ENCODE measurements around the gene TARP.

TARP gene

GRCh38 chr7:38294926-38295325, 21.5 kb upstream of the TARP start:
- DNase-seq = no peak
- Histone ChIP-seq H3K9me2 (replicated peaks; ENCODE audit: insufficient read depth, low read length) (no peaks in the 10 kb centered on the region), H3K9me3 (ENCODE audit: low read length) (no peaks in the 10 kb centered on the region), H3K27ac (ENCODE audit: low read length) (no peak overlapping the region), H4K20me1 (ENCODE audit: insufficient read depth, low read depth, low read length) (no peaks in the 10 kb centered on the region), H2AFZ (ENCODE audit: low read length) (no peak overlapping the region), H3K27me3 (ENCODE audit: low read length) (no peaks in the 10 kb centered on the region), H3K36me3 (ENCODE audit: insufficient read depth, low read length) (no peaks in the 10 kb centered on the region), H3K4me3 (ENCODE audit: low read length) (no peak overlapping the region), H3K9ac (ENCODE audit: low read length) (no peak overlapping the region), H3K4me2 (ENCODE audit: low read depth, low read length, poor library complexity, severe bottlenecking) (no peak overlapping the region), H3K4me1 (ENCODE audit: low read length) (no peaks in the 10 kb centered on the region), H3K79me2 (ENCODE audit: low read length) (no peaks in the 10 kb centered on the region)

- no peaks in the 10 kb centered on the region for H3K36me3 ChIP-seq (ENCODE audit: insufficient read depth, low read length)
- H4K20me1 ChIP-seq (ENCODE audit: insufficient read depth, low read depth, low read length) = no peaks in the 10 kb centered on the region
- H3K4me2 ChIP-seq (ENCODE audit: low read depth, low read length, poor library complexity, severe bottlenecking) = no peak overlapping the region
- no peaks in the 10 kb centered on the region for H3K79me2 ChIP-seq (ENCODE audit: low read length)
- H3K27me3 ChIP-seq (ENCODE audit: low read length) = no peaks in the 10 kb centered on the region
- no peaks in the 10 kb centered on the region for H3K9me2 ChIP-seq (replicated peaks; ENCODE audit: insufficient read depth, low read length)
- no peak overlapping the region for H3K4me3 ChIP-seq (ENCODE audit: low read length)
- peak; percentile 23 for DNase-seq
- H3K27ac ChIP-seq (ENCODE audit: low read length) = no peak overlapping the region
- H3K9ac ChIP-seq (ENCODE audit: low read length) = no peak overlapping the region
- no peak overlapping the region for H2AFZ ChIP-seq (ENCODE audit: low read length)
- H3K9me3 ChIP-seq (ENCODE audit: low read length) = no peaks in the 10 kb centered on the region
- H3K4me1 ChIP-seq (ENCODE audit: low read length) = no peaks in the 10 kb centered on the region
Measured at GRCh38 chr7:38292442-38292841, 19.0 kb upstream of the TARP start.

DNA sequence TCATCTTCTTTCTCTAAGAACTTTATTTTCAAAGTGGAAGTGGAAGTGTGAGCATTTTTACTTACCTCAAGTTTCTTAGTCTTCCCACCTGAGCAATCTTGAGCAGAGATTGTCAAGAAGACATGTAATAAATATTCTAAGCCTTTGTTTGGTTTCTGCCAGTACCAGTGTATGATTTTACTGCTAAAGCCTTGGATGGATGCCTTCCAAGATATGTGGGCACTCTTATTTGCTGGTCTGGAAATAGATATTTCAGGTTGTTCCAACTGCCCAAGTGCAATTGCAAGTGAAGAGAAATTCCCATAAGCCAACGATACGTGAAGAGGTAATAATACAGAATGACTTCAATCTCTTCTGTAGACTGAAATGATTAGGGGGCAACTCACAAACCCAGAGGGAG, 18.2 kb upstream of the TARP start:
- H2AFZ ChIP-seq (ENCODE audit: low read length) = no peak overlapping the region
- no peaks in the 10 kb centered on the region for H3K4me1 ChIP-seq (ENCODE audit: low read length)
- no peak for DNase-seq
- no peaks in the 10 kb centered on the region for H3K9me3 ChIP-seq (ENCODE audit: low read length)
- no peaks in the 10 kb centered on the region for H3K9me2 ChIP-seq (replicated peaks; ENCODE audit: insufficient read depth, low read length)
- H3K79me2 ChIP-seq (ENCODE audit: low read length) = no peaks in the 10 kb centered on the region
- H3K4me3 ChIP-seq (ENCODE audit: low read length) = no peak overlapping the region
- H3K4me2 ChIP-seq (ENCODE audit: low read depth, low read length, poor library complexity, severe bottlenecking) = no peak overlapping the region
- no peaks in the 10 kb centered on the region for H4K20me1 ChIP-seq (ENCODE audit: insufficient read depth, low read depth, low read length)
- H3K27me3 ChIP-seq (ENCODE audit: low read length) = no peaks in the 10 kb centered on the region
- no peak overlapping the region for H3K9ac ChIP-seq (ENCODE audit: low read length)
- no peak overlapping the region for H3K27ac ChIP-seq (ENCODE audit: low read length)
- H3K36me3 ChIP-seq (ENCODE audit: insufficient read depth, low read length) = no peaks in the 10 kb centered on the region

- H3K27ac ChIP-seq (ENCODE audit: low read length) = no peak overlapping the region
- no peak overlapping the region for H2AFZ ChIP-seq (ENCODE audit: low read length)
- H4K20me1 ChIP-seq (ENCODE audit: insufficient read depth, low read depth, low read length) = no peaks in the 10 kb centered on the region
- H3K9me3 ChIP-seq (ENCODE audit: low read length) = no peaks in the 10 kb centered on the region
- H3K79me2 ChIP-seq (ENCODE audit: low read length) = no peaks in the 10 kb centered on the region
- no peak overlapping the region for H3K4me2 ChIP-seq (ENCODE audit: low read depth, low read length, poor library complexity, severe bottlenecking)
- no peaks in the 10 kb centered on the region for H3K27me3 ChIP-seq (ENCODE audit: low read length)
- H3K9me2 ChIP-seq (replicated peaks; ENCODE audit: insufficient read depth, low read length) = no peaks in the 10 kb centered on the region
- no peaks in the 10 kb centered on the region for H3K36me3 ChIP-seq (ENCODE audit: insufficient read depth, low read length)
- peak; percentile 42 for DNase-seq
- H3K9ac ChIP-seq (ENCODE audit: low read length) = no peak overlapping the region
- H3K4me1 ChIP-seq (ENCODE audit: low read length) = no peaks in the 10 kb centered on the region
- no peak overlapping the region for H3K4me3 ChIP-seq (ENCODE audit: low read length)
Measured at GRCh38 chr7:38291117-38291647, 17.7 kb upstream of the TARP start.

- Histone ChIP-seq H3K27me3 (ENCODE audit: low read length) (no peaks in the 10 kb centered on the region; the same call in 1 of the 2 replicates), H3K9ac (ENCODE audit: low read length) (no peak overlapping the region), H3K79me2 (ENCODE audit: low read length) (no peaks in the 10 kb centered on the region), H3K9me2 (replicated peaks; ENCODE audit: insufficient read depth, low read length) (no peaks in the 10 kb centered on the region), H4K20me1 (ENCODE audit: insufficient read depth, low read depth, low read length) (no peaks in the 10 kb centered on the region), H3K36me3 (ENCODE audit: insufficient read depth, low read length) (no peaks in the 10 kb centered on the region), H3K27ac (ENCODE audit: low read length) (no peak overlapping the region), H2AFZ (ENCODE audit: low read length) (no peak overlapping the region), H3K4me3 (ENCODE audit: low read length) (no peak overlapping the region), H3K9me3 (ENCODE audit: low read length) (no peaks in the 10 kb centered on the region), H3K4me2 (ENCODE audit: low read depth, low read length, poor library complexity, severe bottlenecking) (no peak overlapping the region), H3K4me1 (ENCODE audit: low read length) (no peaks in the 10 kb centered on the region)
- DNase-seq = no peak
Measured at GRCh38 chr7:38284553-38284952, 11.1 kb upstream of the TARP start.

DNA sequence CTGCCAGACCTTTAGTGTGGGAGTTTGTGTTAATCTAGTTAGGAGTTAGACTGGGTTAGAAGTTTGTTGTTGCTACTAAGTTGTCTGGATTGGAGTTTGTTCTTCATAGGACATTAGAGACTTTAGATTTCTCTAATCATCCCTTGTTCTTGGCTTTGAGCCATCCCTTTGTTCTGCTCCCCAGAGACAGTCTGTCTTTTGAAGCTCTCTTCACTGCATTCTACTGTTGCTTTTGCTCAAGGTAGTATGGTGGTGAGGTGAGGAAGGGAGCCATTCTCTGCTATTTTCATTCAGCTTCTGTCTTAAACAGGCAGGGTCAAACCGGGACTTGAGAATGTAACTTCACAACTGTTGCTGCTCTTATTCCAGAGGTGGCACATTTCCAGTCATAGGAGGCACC, 10.4 kb upstream of the TARP start:
- H4K20me1 ChIP-seq (ENCODE audit: insufficient read depth, low read depth, low read length) = no peaks in the 10 kb centered on the region
- no peaks in the 10 kb centered on the region for H3K79me2 ChIP-seq (ENCODE audit: low read length)
- H2AFZ ChIP-seq (ENCODE audit: low read length) = no peak overlapping the region
- H3K9me3 ChIP-seq (ENCODE audit: low read length) = no peaks in the 10 kb centered on the region
- H3K27me3 ChIP-seq (ENCODE audit: low read length) = no peaks in the 10 kb centered on the region; the same call in 1 of the 2 replicates
- no peaks in the 10 kb centered on the region for H3K4me1 ChIP-seq (ENCODE audit: low read length)
- H3K27ac ChIP-seq (ENCODE audit: low read length) = no peak overlapping the region
- no peaks in the 10 kb centered on the region for H3K9me2 ChIP-seq (replicated peaks; ENCODE audit: insufficient read depth, low read length)
- no peak overlapping the region for H3K9ac ChIP-seq (ENCODE audit: low read length)
- no peak overlapping the region for H3K4me3 ChIP-seq (ENCODE audit: low read length)
- H3K4me2 ChIP-seq (ENCODE audit: low read depth, low read length, poor library complexity, severe bottlenecking) = no peak overlapping the region
- DNase-seq = no peak
- H3K36me3 ChIP-seq (ENCODE audit: insufficient read depth, low read length) = no peaks in the 10 kb centered on the region

DNA sequence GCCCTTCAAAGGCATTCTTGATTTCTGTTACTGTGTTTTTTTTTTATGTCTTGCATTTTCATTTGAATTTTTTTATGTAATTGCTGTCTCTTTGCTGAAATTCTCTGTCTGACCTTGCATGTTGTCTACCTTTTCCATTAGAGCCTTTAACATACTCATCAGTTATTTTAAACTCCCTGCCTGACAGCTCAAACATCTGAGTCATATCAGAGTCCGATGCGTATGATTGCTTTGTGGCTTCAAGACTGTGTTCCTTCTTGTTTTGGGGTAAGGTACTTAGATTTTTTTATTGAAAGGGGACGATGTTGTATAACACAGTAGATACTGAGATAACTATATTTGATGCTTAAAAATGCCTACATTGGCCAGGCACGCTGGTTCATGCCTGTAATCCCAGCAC, 9.7 kb upstream of the TARP start:
- Histone ChIP-seq H3K27me3 (ENCODE audit: low read length) (no peaks in the 10 kb centered on the region; the same call in 1 of the 2 replicates), H2AFZ (ENCODE audit: low read length) (no peak overlapping the region), H3K36me3 (ENCODE audit: insufficient read depth, low read length) (no peaks in the 10 kb centered on the region), H3K9ac (ENCODE audit: low read length) (no peak overlapping the region), H3K9me2 (replicated peaks; ENCODE audit: insufficient read depth, low read length) (no peaks in the 10 kb centered on the region), H3K79me2 (ENCODE audit: low read length) (no peaks in the 10 kb centered on the region), H3K4me1 (ENCODE audit: low read length) (no peaks in the 10 kb centered on the region), H3K27ac (ENCODE audit: low read length) (no peak overlapping the region), H3K4me3 (ENCODE audit: low read length) (no peak overlapping the region), H3K9me3 (ENCODE audit: low read length) (no peaks in the 10 kb centered on the region), H4K20me1 (ENCODE audit: insufficient read depth, low read depth, low read length) (no peaks in the 10 kb centered on the region), H3K4me2 (ENCODE audit: low read depth, low read length, poor library complexity, severe bottlenecking) (no peak overlapping the region)
- no peak for DNase-seq

DNA sequence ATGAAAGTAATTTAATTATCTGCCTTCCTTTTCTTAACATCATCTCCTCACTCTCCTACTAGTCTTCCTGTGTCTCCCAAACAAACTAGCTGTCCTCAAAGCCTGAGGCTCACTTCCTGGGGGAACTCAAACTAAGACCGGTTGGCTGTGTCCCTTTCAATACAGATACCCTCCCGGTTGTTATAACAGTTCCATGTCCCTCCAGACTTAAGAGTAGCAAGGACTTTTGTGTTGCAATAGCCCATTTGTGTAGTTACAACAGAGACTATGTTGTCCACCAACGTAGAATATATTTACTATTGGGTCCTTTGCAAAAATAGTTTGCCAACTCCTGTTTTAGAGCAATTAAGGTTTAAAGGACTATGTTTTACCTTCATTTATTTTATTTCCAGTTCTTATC, 8.6 kb upstream of the TARP start:
- no peaks in the 10 kb centered on the region; the same call in 1 of the 2 replicates for H3K27me3 ChIP-seq (ENCODE audit: low read length)
- H3K27ac ChIP-seq (ENCODE audit: low read length) = no peak overlapping the region
- no peak overlapping the region for H3K9ac ChIP-seq (ENCODE audit: low read length)
- H3K9me2 ChIP-seq (replicated peaks; ENCODE audit: insufficient read depth, low read length) = no peaks in the 10 kb centered on the region
- no peaks in the 10 kb centered on the region for H3K36me3 ChIP-seq (ENCODE audit: insufficient read depth, low read length)
- DNase-seq = no peak
- H3K9me3 ChIP-seq (ENCODE audit: low read length) = no peaks in the 10 kb centered on the region
- no peak overlapping the region for H3K4me2 ChIP-seq (ENCODE audit: low read depth, low read length, poor library complexity, severe bottlenecking)
- no peaks in the 10 kb centered on the region for H3K79me2 ChIP-seq (ENCODE audit: low read length)
- no peak overlapping the region for H2AFZ ChIP-seq (ENCODE audit: low read length)
- H3K4me1 ChIP-seq (ENCODE audit: low read length) = no peaks in the 10 kb centered on the region
- no peaks in the 10 kb centered on the region for H4K20me1 ChIP-seq (ENCODE audit: insufficient read depth, low read depth, low read length)
- no peak overlapping the region for H3K4me3 ChIP-seq (ENCODE audit: low read length)

DNA sequence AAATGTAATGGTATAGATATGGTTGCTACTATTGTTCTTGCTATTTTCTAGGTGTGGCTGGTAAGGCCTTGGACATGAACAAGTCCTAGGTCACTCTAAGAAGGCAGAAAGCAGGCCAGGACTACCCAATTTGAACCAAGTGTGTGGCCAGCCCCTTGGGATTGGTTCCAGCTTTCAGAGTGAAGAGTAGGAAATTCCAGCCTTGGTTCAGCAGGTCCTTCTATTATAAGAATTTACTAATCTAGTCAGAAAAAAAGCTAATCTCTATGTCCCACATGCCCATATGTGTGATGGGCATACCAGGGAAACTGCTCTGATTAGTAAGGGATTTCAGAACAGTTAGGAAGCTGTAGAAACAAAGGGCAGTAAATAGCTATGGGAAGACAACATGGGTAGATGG, 7.8 kb upstream of the TARP start:
- no peak overlapping the region for H3K27ac ChIP-seq (ENCODE audit: low read length)
- no peaks in the 10 kb centered on the region; the same call in 1 of the 2 replicates for H3K27me3 ChIP-seq (ENCODE audit: low read length)
- H3K79me2 ChIP-seq (ENCODE audit: low read length) = no peaks in the 10 kb centered on the region
- H3K9me3 ChIP-seq (ENCODE audit: low read length) = no peaks in the 10 kb centered on the region
- no peaks in the 10 kb centered on the region for H4K20me1 ChIP-seq (ENCODE audit: insufficient read depth, low read depth, low read length)
- H3K9ac ChIP-seq (ENCODE audit: low read length) = no peak overlapping the region
- no peaks in the 10 kb centered on the region for H3K9me2 ChIP-seq (replicated peaks; ENCODE audit: insufficient read depth, low read length)
- no peak overlapping the region for H3K4me3 ChIP-seq (ENCODE audit: low read length)
- no peak for DNase-seq
- H2AFZ ChIP-seq (ENCODE audit: low read length) = no peak overlapping the region
- no peak overlapping the region for H3K4me2 ChIP-seq (ENCODE audit: low read depth, low read length, poor library complexity, severe bottlenecking)
- H3K36me3 ChIP-seq (ENCODE audit: insufficient read depth, low read length) = no peaks in the 10 kb centered on the region
- no peaks in the 10 kb centered on the region for H3K4me1 ChIP-seq (ENCODE audit: low read length)
